NB4 (cell line): ENCODE measurements around the gene FMN1.

Experiments
- DNase-seq: peaks from one replicate; pipeline ENCODE4 v3.0.0; 2010; ENCODE audit warnings: low read depth
- H3K4me3 ChIP-seq: one replicate; pipeline ENCODE4 v1.5.1; 2011; ENCODE audit warnings: mild to moderate bottlenecking, low read depth, low read length, moderate library complexity
- CTCF ChIP-seq: IDR thresholded peaks from one replicate; pipeline ENCODE4 v1.5.1; 2012; ENCODE audit warnings: low read depth, low read length
- MAX ChIP-seq: IDR thresholded peaks from 2 replicates; pipeline ENCODE4 v1.6.1; 2011; ENCODE audit warnings: low read depth, low read length
- MYC ChIP-seq: IDR thresholded peaks from 2 replicates; pipeline ENCODE4 v1.6.1; 2011; ENCODE audit warnings: low read depth, low read length
- POLR2A ChIP-seq: IDR thresholded peaks from 2 replicates; pipeline ENCODE4 v1.6.1; 2011; ENCODE audit warnings: mild to moderate bottlenecking; ENCODE audit not compliant: insufficient read length; ENCODE audit errors: extremely low read depth

Gene FMN1

GRCh38 chr15:32927124-32927523 lies 267.4 kb downstream of the FMN1 start:
- no peak for DNase-seq
- no peak for TF ChIP-seq MAX
- no peak for TF ChIP-seq POLR2A
- no peak for TF ChIP-seq CTCF
- TF ChIP-seq MYC = no peak
- H3K4me3 ChIP-seq = no peak overlapping the region

GRCh38 chr15:32923176-32923575 lies 271.3 kb downstream of the FMN1 start:
- no peak for DNase-seq
- no peak overlapping the region for H3K4me3 ChIP-seq
- TF ChIP-seq MYC = no peak
- no peak for TF ChIP-seq POLR2A
- TF ChIP-seq MAX = no peak
- TF ChIP-seq CTCF = no peak

- no peak for TF ChIP-seq MYC
- H3K4me3 ChIP-seq = no peak overlapping the region
- DNase-seq = no peak
Measured at GRCh38 chr15:32922541-32922940, 272.0 kb downstream of the FMN1 start.

GRCh38 chr15:32919749-32920414 lies 274.6 kb downstream of the FMN1 start:
- H3K4me3 ChIP-seq = no peak overlapping the region
- TF ChIP-seq POLR2A = no peak
- no peak for TF ChIP-seq MYC
- no peak for TF ChIP-seq MAX
- TF ChIP-seq CTCF = no peak
- DNase-seq = peak; percentile 20

- no peak overlapping the region for H3K4me3 ChIP-seq
- DNase-seq = no peak
- TF ChIP-seq CTCF (no peak), MYC (no peak), POLR2A (no peak), MAX (no peak)
Measured at GRCh38 chr15:32918547-32918946, 276.0 kb downstream of the FMN1 start.

- no peak for TF ChIP-seq CTCF
- no peak for TF ChIP-seq POLR2A
- TF ChIP-seq MAX = no peak
- TF ChIP-seq MYC = no peak
- H3K4me3 ChIP-seq = no peak overlapping the region
Measured at GRCh38 chr15:32910839-32911238, 283.7 kb downstream of the FMN1 start.

More at GRCh38 chr15:32910839-32911238, 283.7 kb downstream of the FMN1 start:
- no peak for DNase-seq
